Effector CD4-positive, alpha-beta T cell (primary cell): ENCODE measurements around the gene FAM174B.

ENCODE experiments used
- DNase-seq: peaks from one replicate; pipeline ENCODE4 v3.0.0-alpha.2; 2020

Gene FAM174B

GRCh38 chr15:92664178-92664900, 8.8 kb upstream of the FAM174B start:
- no peak for DNase-seq

GRCh38 chr15:92663250-92663951, 7.8 kb upstream of the FAM174B start:
- no peak for DNase-seq

GRCh38 chr15:92662762-92663161, 7.2 kb upstream of the FAM174B start:
- DNase-seq, result no peak

GRCh38 chr15:92661956-92662355, 6.4 kb upstream of the FAM174B start:
- no peak for DNase-seq

GRCh38 chr15:92661069-92661468, 5.5 kb upstream of the FAM174B start:
- DNase-seq, result no peak

GRCh38 chr15:92657486-92657885, 1.9 kb upstream of the FAM174B start:
- no peak for DNase-seq

- DNase-seq, result no peak
Observed at GRCh38 chr15:92656089-92656488, 514 bp upstream of the FAM174B start.

- DNase-seq, result no peak
Observed at GRCh38 chr15:92654662-92655061, 913 bp downstream of the FAM174B start.

- DNase-seq, result no peak
Observed at GRCh38 chr15:92653836-92654539, 1.6 kb downstream of the FAM174B start.

- no peak for DNase-seq
Observed at GRCh38 chr15:92653366-92653765, 2.2 kb downstream of the FAM174B start.

GRCh38 chr15:92652576-92652966, 3.0 kb downstream of the FAM174B start:
- DNase-seq, result no peak

GRCh38 chr15:92651877-92652575, 3.5 kb downstream of the FAM174B start:
- no peak for DNase-seq

- DNase-seq, result no peak
Observed at GRCh38 chr15:92650966-92651365, 4.6 kb downstream of the FAM174B start.

- no peak for DNase-seq
Observed at GRCh38 chr15:92650256-92650655, 5.3 kb downstream of the FAM174B start.

GRCh38 chr15:92648190-92648875, 7.2 kb downstream of the FAM174B start:
- no peak for DNase-seq

- DNase-seq, result no peak
Observed at GRCh38 chr15:92647467-92648163, 8.0 kb downstream of the FAM174B start.

- no peak for DNase-seq
Observed at GRCh38 chr15:92646216-92646615, 9.4 kb downstream of the FAM174B start.

- no peak for DNase-seq
Observed at GRCh38 chr15:92645731-92646130, 9.8 kb downstream of the FAM174B start.

GRCh38 chr15:92645051-92645631, 10.4 kb downstream of the FAM174B start:
- no peak for DNase-seq

- DNase-seq, result no peak
Observed at GRCh38 chr15:92643849-92644815, 11.4 kb downstream of the FAM174B start.
